Panc1 (cell line): Measurements from ENCODE around the gene PPP4R1. TPM values are rescaled to one million over a fixed set of nuclear protein-coding genes. Genes with fewer than 3 reads are reported as not detected.

Experiments
- ATAC-seq: fragments of 200-7000 bp; cut with Tn5 transposase; 2 replicates; pipeline ENCODE4 v1.9.1; 2020; ENCODE audit warnings: mild to moderate bottlenecking, moderate library complexity
- BruUV-seq: library from RNA; stranded (reverse); fragments of 400-500 nt; replicated peaks from 2 replicates; lab custom pipeline; 2021; lab: Mats Ljungman, UMichigan
- CTCF ChIA-PET: fragments of 300-600 bp; sonication (Branson Sonifier 250); formaldehyde crosslinking; loops from one replicate; lab custom pipeline; 2022; ENCODE audit warnings: antibody characterized with exemption; lab: Charles Lee
- POLR2A ChIA-PET: fragments of 300-600 bp; sonication (Branson Sonifier 250); formaldehyde crosslinking; loops from one replicate; lab custom pipeline; 2022; ENCODE audit warnings: antibody characterized with exemption; lab: Charles Lee
- DNase-seq: peaks from one replicate; pipeline ENCODE4 v3.0.0-alpha.2; 2010; ENCODE audit warnings: low read depth, low spot score
- H3K27ac ChIP-seq: 2 replicates; pipeline ENCODE4 v1.5.1; 2011; ENCODE audit warnings: mild to moderate bottlenecking, low read length, inconsistent platforms
- H3K27me3 ChIP-seq: fragments of 200-500 bp; sonication (Bioruptor generic); 2 replicates; pipeline ENCODE4 v1.6.0; 2014; ENCODE audit warnings: low read length, inconsistent platforms; ENCODE audit not compliant: control insufficient read depth, insufficient read depth
- H3K36me3 ChIP-seq: fragments of 200-500 bp; sonication (Bioruptor generic); 2 replicates; pipeline ENCODE4 v1.5.1; 2014; ENCODE audit warnings: inconsistent platforms, mild to moderate bottlenecking, low read length, moderate library complexity; ENCODE audit not compliant: control insufficient read depth, insufficient read depth
- H3K4me1 ChIP-seq: 2 replicates; pipeline ENCODE4 v1.5.1; 2011; ENCODE audit warnings: inconsistent platforms, mild to moderate bottlenecking, low read length, moderate library complexity; ENCODE audit not compliant: control insufficient read depth, insufficient read depth
- H3K4me3 ChIP-seq, 2 experiments: 2 replicates each; pipeline ENCODE4 v1.5.1; 2011 to 2012; ENCODE audit warnings: low read depth in 2 of 2, low read length in 2 of 2, mild to moderate bottlenecking in 2 of 2, inconsistent platforms in 1 of 2, moderate library complexity in 1 of 2
- H3K9me3 ChIP-seq: fragments of 200-500 bp; sonication (Bioruptor generic); 2 replicates; pipeline ENCODE4 v1.5.1; 2014; ENCODE audit warnings: low read depth, mild to moderate bottlenecking, inconsistent platforms, low read length, moderate library complexity; ENCODE audit not compliant: control insufficient read depth, insufficient read depth
- CTCF ChIP-seq: fragments of 450-650 bp; IDR thresholded peaks from 2 replicates; pipeline ENCODE4 v1.5.1; 2017; ENCODE audit warnings: mild to moderate bottlenecking
- POLR2AphosphoS5 ChIP-seq: IDR thresholded peaks from 2 replicates; pipeline ENCODE4 v1.6.1; 2012; ENCODE audit warnings: mild to moderate bottlenecking, low read depth, low read length, moderate library complexity
- REST ChIP-seq, 2 experiments: IDR thresholded peaks; 2 replicates each; pipeline ENCODE4 v1.6.1; 2011 to 2012; ENCODE audit warnings: low read depth in 2 of 2, control low read depth in 1 of 2, low read length in 1 of 2, mild to moderate bottlenecking in 1 of 2, moderate library complexity in 1 of 2; ENCODE audit not compliant: insufficient read depth in 1 of 2
- SIN3A ChIP-seq: IDR thresholded peaks from 2 replicates; pipeline ENCODE4 v1.6.1; 2012; ENCODE audit warnings: low read depth, mild to moderate bottlenecking, low read length, moderate library complexity, borderline replicate concordance; ENCODE audit not compliant: insufficient read depth
- TCF7L2 ChIP-seq: IDR thresholded peaks from 2 replicates; pipeline ENCODE4 v1.6.1; 2011; ENCODE audit warnings: mild to moderate bottlenecking, low read depth, low read length, inconsistent platforms
- in situ Hi-C: cut with HindIII; loops from 2 replicates; pipeline ENCODE4 v1.10.0; 2016; ENCODE audit warnings: low sequenced_read_pairs, low pct_unique_long_range_greater_than_20kb
- intact Hi-C: fragments of 100-400 bp; cut with micrococcal nuclease; formaldehyde crosslinking; loops from one replicate; pipeline ENCODE4 v1.10.0; 2022; ENCODE audit not compliant: unreplicated experiment
- total RNA-seq: library from RNA; stranded (reverse); gene quantifications from one replicate; pipeline ENCODE4 v1.2.1, GENCODE V29; 2021; ENCODE audit not compliant: unreplicated experiment

Gene PPP4R1
- total RNA-seq, 1 experiment from 2014 or later = 80.6 TPM

GRCh38 chr18:9653390-9653789, 39.0 kb upstream of the PPP4R1 start:
- TF ChIP-seq CTCF (no peak), TCF7L2 (no peak), REST (IDR thresholded peaks at IDR 0.05; ENCODE audit: insufficient read depth in 1 of 2, low read depth in 2 of 2, low read length in 1 of 2) (no peak), SIN3A (no peak), POLR2AphosphoS5 (no peak)
- Histone ChIP-seq H3K4me1 (peaks cover 5% of the 10 kb centered on the region), H3K9me3 (no peaks in the 10 kb centered on the region), H3K4me3 (no peak overlapping the region), H3K27ac (peak overlapping the region; percentile 21; the same call in 1 of the 2 replicates), H3K36me3 (no peaks in the 10 kb centered on the region), H3K27me3 (no peaks in the 10 kb centered on the region)
- ChIA-PET POLR2A (no interaction called here), CTCF (no interaction called here)
- intact Hi-C loops (no loop called here), in situ Hi-C loops (no loop called here)
- DNase-seq (no peak), ATAC-seq (peak; percentile 71)
- BruUV-seq = no TSS peak

- ChIA-PET POLR2A (interaction anchor here (0.6 to 1.0 kb wide), 2 partner anchors 33 to 34 kb away, joined by 4 to 8 read pairs; no protein-coding TSS in a partner anchor), CTCF (no interaction called here)
- DNase-seq (no peak), ATAC-seq (no peak)
- no peak overlapping the region for H3K4me3 ChIP-seq
- H3K36me3 ChIP-seq = no peaks in the 10 kb centered on the region
- BruUV-seq = no TSS peak
- no peaks in the 10 kb centered on the region for H3K9me3 ChIP-seq
- H3K27me3 ChIP-seq = no peaks in the 10 kb centered on the region
- intact Hi-C loops (no loop called here), in situ Hi-C loops (no loop called here)
- H3K27ac ChIP-seq = no peak overlapping the region
- no peak for TF ChIP-seq TCF7L2
- TF ChIP-seq REST (IDR thresholded peaks at IDR 0.05; ENCODE audit: insufficient read depth in 1 of 2, low read depth in 2 of 2, low read length in 1 of 2) = no peak
- TF ChIP-seq SIN3A = no peak
- H3K4me1 ChIP-seq = peaks cover 5% of the 10 kb centered on the region
Measured at GRCh38 chr18:9649164-9649540, 34.8 kb upstream of the PPP4R1 start.
